T-cell (primary cell): ENCODE results near the gene SPCS1. TPM values are rescaled to one million over a fixed set of nuclear protein-coding genes. Genes with fewer than 3 reads are reported as not detected.

Experiments
- ATAC-seq, 4 experiments: fragments of 200-7000 bp in 3 of 4; fragments of 150-1000 bp in 1 of 4; cut with Tn5 transposase; replicated peaks in 1 of 4; 1 replicate in 3 of 4; 2 replicates in 1 of 4; pipeline ENCODE4 v1.10.0; 2021; ENCODE audit warnings: moderate library complexity in 3 of 4, mild to moderate bottlenecking in 2 of 4, moderate number of reproducible peaks in 1 of 4
- CTCF ChIA-PET, 2 donors: fragments of 300-600 bp; sonication (Branson Sonifier 250); formaldehyde crosslinking; loops; one replicate each; lab custom pipeline; 2022; ENCODE audit warnings: antibody characterized with exemption in 2 of 2; lab: Charles Lee
- POLR2A ChIA-PET, 2 donors: fragments of 300-600 bp; sonication (Branson Sonifier 250); formaldehyde crosslinking; loops; one replicate each; lab custom pipeline; 2022; ENCODE audit warnings: antibody characterized with exemption in 2 of 2; lab: Charles Lee
- DNase-seq, 35 experiments: peaks; one replicate each; pipeline versions ENCODE4 v3.0.0 to v3.0.0-alpha.2; 2013 to 2023
- H3K27ac ChIP-seq: one replicate; pipeline ENCODE4 v1.5.1; 2013; ENCODE audit warnings: low read length
- H3K27me3 ChIP-seq, 2 experiments: replicated peaks in 1 of 2; 1 replicate in 1 of 2; 2 replicates in 1 of 2; pipeline versions ENCODE4 v1.6.1 to v1.7.0; 2013; ENCODE audit warnings: low read length in 1 of 2, mixed read lengths in 1 of 2; ENCODE audit not compliant: control insufficient read depth in 2 of 2, insufficient read depth in 2 of 2; ENCODE audit errors: extremely low read depth in 1 of 2
- H3K36me3 ChIP-seq, 2 donors: 1 replicate in 1 of 2; 2 replicates in 1 of 2; pipeline versions ENCODE4 v1.6.1 to v1.7.0; 2013; ENCODE audit warnings: low read length in 1 of 2; ENCODE audit not compliant: control insufficient read depth in 2 of 2, insufficient read depth in 1 of 2; ENCODE audit errors: extremely low read depth in 1 of 2
- H3K4me1 ChIP-seq, 2 experiments: 1 replicate in 1 of 2; 2 replicates in 1 of 2; pipeline versions ENCODE4 v1.6.1 to v1.7.0; 2013; ENCODE audit warnings: low read length in 2 of 2, mixed read lengths in 1 of 2; ENCODE audit not compliant: insufficient read depth in 2 of 2, control insufficient read depth in 1 of 2; ENCODE audit errors: extremely low read depth in 1 of 2
- H3K4me3 ChIP-seq, 2 donors: 1 replicate in 1 of 2; 2 replicates in 1 of 2; pipeline versions ENCODE4 v1.5.1 to v1.7.0; 2013; ENCODE audit warnings: mild to moderate bottlenecking in 2 of 2, low read length in 1 of 2, moderate library complexity in 1 of 2; ENCODE audit not compliant: control insufficient read depth in 1 of 2; ENCODE audit errors: extremely low read depth in 1 of 2
- H3K9me3 ChIP-seq: 2 replicates; pipeline ENCODE4 v1.7.0; 2013
- H3K27ac Mint-ChIP-seq, 2 donors: one replicate each; pipeline ENCODE4 v1.8.0; 2020 to 2021; ENCODE audit warnings: mild to moderate bottlenecking in 2 of 2, mixed read lengths in 2 of 2
- H3K27me3 Mint-ChIP-seq, 2 donors: one replicate each; pipeline ENCODE4 v1.8.0; 2021 to 2022; ENCODE audit warnings: mixed read lengths in 2 of 2
- H3K36me3 Mint-ChIP-seq: one replicate; pipeline ENCODE4 v1.8.0; 2021; ENCODE audit warnings: mixed read lengths
- H3K4me1 Mint-ChIP-seq, 3 donors: one replicate each; pipeline ENCODE4 v1.8.0; 2020 to 2022; ENCODE audit warnings: mixed read lengths in 3 of 3, mild to moderate bottlenecking in 1 of 3
- H3K4me3 Mint-ChIP-seq, 3 donors: one replicate each; pipeline ENCODE4 v1.8.0; 2020 to 2022; ENCODE audit warnings: mild to moderate bottlenecking in 3 of 3, mixed read lengths in 3 of 3, moderate library complexity in 3 of 3
- H3K9me3 Mint-ChIP-seq, 3 donors: one replicate each; pipeline ENCODE4 v1.8.0; 2020 to 2022; ENCODE audit warnings: mixed read lengths in 3 of 3
- WGBS: methylation state at CpG from one replicate; pipeline ENCODE4 v1.1.5; 2013; ENCODE audit warnings: missing lambda C conversion rate; ENCODE audit not compliant: insufficient coverage; 5-methylcytosine and 5-hydroxymethylcytosine counted together
- total RNA-seq, 35 experiments: library from RNA in 6 of 35; stranded (reverse) in 6 of 35; fragments of 120-200 nt in 1 of 35; gene quantifications; one replicate each; pipeline versions ENCODE4 v1.2.1 to v1.2.4 and lab custom pipeline; 2013 to 2026

SPCS1 gene
- total RNA-seq, 5 donors from 2014 or later (not counting 1 experiment from before 2014, with no cell fraction given): 61.8 to 85.8 (median 81.3) TPM

DNA sequence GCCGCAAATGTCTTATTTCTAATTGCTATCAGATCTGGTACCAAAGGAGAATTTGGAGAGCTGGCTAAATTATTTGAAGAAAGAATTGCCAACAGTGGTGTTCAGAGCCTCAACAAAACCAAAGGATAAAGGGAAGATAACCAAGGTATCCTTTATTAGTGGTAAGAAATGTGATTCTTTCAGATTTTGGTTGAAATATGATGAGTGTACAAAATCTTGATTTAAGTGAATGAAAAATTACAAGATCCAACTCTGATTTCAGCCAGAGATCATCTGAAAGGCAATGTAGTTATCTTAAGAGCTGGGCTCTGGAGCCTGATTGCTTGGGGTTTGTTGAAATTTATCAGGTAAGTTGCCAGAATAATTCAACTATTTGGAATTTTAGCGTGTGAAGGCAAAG is 15.3 kb upstream of the SPCS1 start:
- no peak overlapping the region for H3K4me3 Mint-ChIP-seq
- Histone ChIP-seq H3K9me3 (no peaks in the 10 kb centered on the region), H3K36me3 (peaks cover 4 to 88% of the 10 kb centered on the region in 2 donors), H3K4me3 (no peak overlapping the region), H3K27ac (no peak overlapping the region), H3K4me1 (peaks cover 9 to 13% of the 10 kb centered on the region in 2 experiments), H3K27me3 (no peaks in the 10 kb centered on the region)
- no peaks in the 10 kb centered on the region for H3K9me3 Mint-ChIP-seq
- H3K27ac Mint-ChIP-seq: peak overlapping the region in 1 of 2 donors; percentile 34
- 100% methylated on average over 2 of the region's 2 CpGs for WGBS
- ChIA-PET CTCF (no interaction called here), POLR2A (no interaction called here)
- peaks cover 65% of the 10 kb centered on the region for H3K36me3 Mint-ChIP-seq
- no peaks in the 10 kb centered on the region for H3K27me3 Mint-ChIP-seq
- H3K4me1 Mint-ChIP-seq: peaks cover 9 to 37% (median 33%) of the 10 kb centered on the region in 3 donors
- ATAC-seq (no peak), DNase-seq (no peak)

DNA sequence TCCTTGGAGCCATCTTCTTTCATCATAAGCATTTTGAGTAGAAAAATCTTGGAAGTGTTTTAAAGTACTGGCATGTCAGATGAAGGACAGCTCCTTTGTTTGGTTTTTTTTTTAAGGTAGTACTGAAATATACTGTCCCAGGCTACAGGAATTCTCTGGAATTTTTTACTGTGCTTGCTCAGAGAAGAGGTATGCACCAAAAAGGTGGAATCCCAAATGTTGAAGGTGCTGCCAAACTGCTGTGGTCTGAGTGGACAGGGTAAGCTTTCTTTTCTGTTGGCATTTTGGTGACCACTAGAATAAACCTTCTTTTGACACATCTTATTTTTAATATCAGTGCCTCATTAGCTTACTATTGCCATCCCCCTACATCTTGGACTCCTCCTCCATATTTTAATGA is 12.8 kb upstream of the SPCS1 start:
- POLR2A ChIA-PET: interaction anchor here (0.5 kb wide), 2 partner anchors 14 to 56 kb away, joined by 3 to 4 read pairs; no protein-coding TSS in a partner anchor
- Mint-ChIP-seq H3K27me3 (no peaks in the 10 kb centered on the region), H3K36me3 (peaks cover 71% of the 10 kb centered on the region), H3K9me3 (no peaks in the 10 kb centered on the region), H3K4me1 (peaks cover 0 to 16% (median 15%) of the 10 kb centered on the region in 3 donors), H3K27ac (peak overlapping the region; percentile 17 to 32), H3K4me3 (no peak overlapping the region)
- Histone ChIP-seq H3K9me3 (no peaks in the 10 kb centered on the region), H3K36me3 (peaks cover 13 to 98% of the 10 kb centered on the region in 2 donors), H3K27ac (no peak overlapping the region), H3K4me3 (no peak overlapping the region), H3K27me3 (no peaks in the 10 kb centered on the region), H3K4me1 (peaks cover 0 to 3% of the 10 kb centered on the region in 2 experiments)
- ATAC-seq (no peak), DNase-seq (no peak)
- CTCF ChIA-PET: interaction anchor here (0.6 to 0.7 kb wide), 3 partner anchors 22 to 691 kb away, joined by 4 to 6 read pairs (median 4); no protein-coding TSS in a partner anchor

DNA sequence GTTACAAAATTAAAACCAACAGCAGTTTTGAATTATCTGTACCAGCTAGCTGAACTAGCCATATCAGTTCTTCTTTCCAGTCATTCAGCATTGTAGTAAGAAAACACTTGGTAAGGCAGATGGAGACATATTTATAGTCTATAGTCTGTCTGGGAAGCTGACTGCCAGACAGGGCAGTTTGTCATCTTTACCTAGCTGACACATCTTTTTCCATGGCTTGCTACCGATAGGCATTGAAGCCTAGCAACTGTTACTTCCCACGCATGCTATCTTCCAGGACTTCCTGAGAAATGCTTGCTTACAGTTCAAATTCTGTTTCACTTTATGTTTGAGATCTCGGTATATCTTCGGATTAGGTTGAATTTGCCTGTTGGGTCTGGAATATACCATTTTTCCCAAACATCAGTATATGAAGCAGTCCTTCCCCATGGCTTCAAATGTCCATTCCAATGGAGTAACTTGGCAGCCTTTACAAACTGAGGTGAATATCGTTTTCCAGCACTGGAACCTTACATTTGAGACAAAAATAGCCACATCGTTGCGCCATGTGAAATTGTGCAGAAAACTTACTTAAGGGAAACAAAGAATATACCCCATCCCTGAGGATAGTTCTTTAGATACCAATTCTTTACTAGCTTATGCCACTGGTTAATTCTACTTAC is 11.2 kb upstream of the SPCS1 start:
- no peak for ATAC-seq
- CTCF ChIA-PET: no interaction called here
- no peak overlapping the region for H3K27ac Mint-ChIP-seq
- no peaks in the 10 kb centered on the region for H3K9me3 ChIP-seq
- H3K4me1 Mint-ChIP-seq: peaks cover 0 to 9% (median 7%) of the 10 kb centered on the region in 3 donors
- POLR2A ChIA-PET: interaction anchor here in 1 of 2 donors (0.7 kb wide), 1 partner anchor 45 kb away, joined by 3 read pairs; no protein-coding TSS in a partner anchor
- H3K36me3 Mint-ChIP-seq: peaks cover 55% of the 10 kb centered on the region
- peaks cover 0 to 3% of the 10 kb centered on the region in 2 experiments for H3K4me1 ChIP-seq
- H3K9me3 Mint-ChIP-seq: no peaks in the 10 kb centered on the region
- 96% methylated on average over 4 of the region's 7 CpGs for WGBS
- no peak overlapping the region for H3K4me3 Mint-ChIP-seq
- no peaks in the 10 kb centered on the region for H3K27me3 Mint-ChIP-seq
- no peak for DNase-seq
- no peak overlapping the region for H3K4me3 ChIP-seq
- no peak overlapping the region for H3K27ac ChIP-seq
- H3K36me3 ChIP-seq: peaks cover 13 to 92% of the 10 kb centered on the region in 2 donors
- H3K27me3 ChIP-seq: no peaks in the 10 kb centered on the region

DNA sequence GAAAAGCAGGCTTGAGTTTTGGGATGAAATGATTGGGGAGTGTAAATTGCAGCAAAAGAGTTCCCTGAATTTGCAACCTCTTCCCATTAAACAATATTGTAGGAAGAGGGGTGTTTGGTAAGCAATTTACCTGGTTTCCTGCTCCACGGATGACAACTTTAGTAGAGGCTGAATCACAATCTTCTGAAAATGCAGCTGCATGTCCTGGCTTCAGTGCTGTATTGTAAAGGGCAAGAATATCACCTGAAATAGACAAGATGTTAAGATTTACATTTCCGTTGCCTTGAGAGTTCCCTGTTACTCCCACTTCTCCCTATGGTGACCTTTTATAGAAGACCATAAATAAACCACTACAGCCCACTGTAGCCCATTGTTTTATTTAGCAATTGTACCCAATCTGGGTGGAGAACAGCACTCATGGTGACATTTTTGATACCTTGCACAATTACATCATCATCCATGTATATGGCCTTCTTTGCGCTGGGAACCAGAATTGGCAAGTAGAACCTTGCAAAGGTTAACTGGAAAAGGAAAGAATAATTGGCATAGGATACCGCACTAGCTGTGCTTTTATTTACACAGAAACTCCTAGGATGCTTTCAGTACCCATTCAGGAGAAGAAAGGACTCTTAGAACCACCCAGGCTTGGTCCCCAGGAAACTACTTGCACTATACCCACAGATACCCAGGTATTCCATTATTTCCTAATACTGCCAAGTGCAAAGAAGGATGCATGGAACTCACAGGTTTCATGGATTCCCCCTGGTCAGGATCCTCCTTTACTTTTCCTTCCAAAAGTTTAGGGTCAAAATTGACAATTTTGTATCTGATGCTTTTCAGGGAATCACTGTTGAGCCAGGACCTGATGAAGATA is 9.9 kb upstream of the SPCS1 start:
- no peak overlapping the region for H3K27ac ChIP-seq
- no peak for DNase-seq
- no CpG with 5 or more reads among the region's 4 CpGs for WGBS

DNA sequence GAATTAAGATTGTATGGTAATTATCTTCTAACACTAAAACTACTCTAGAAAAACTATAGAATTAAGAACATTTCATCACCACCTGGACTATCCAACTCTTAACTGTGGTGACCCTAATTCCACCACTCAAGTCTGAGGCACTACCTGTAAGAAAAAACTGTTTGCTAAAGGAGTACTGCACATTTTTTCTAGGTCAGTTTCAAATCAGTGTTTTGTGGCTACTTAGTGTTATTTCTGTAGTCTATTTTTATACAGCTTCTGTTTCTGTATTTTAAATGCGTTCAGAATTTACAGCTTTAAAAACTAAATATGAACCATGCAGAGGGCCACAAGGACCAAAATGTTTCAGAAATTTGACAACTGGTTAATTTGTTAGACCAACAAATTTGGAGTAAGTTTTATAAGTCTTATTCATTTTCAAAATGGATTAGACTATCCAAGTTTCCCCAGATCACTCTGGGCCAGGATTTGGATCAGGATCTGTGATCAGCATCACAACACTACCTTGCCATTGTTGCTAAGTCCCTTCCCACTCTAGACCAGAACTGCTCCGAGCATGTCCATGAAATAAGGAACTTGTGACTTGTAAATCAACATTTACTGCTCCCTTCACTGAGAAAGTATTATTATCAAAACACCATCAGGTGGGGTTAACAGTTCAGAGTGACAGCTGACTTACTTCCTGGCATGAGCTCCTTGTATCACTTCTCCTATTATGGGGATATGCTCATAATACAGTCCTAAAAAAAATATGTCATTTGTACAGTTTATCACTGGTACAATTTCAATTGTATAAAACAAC is 8.9 kb upstream of the SPCS1 start:
- Mint-ChIP-seq H3K27ac (peak overlapping the region in 1 of 2 donors; percentile 61), H3K4me3 (no peak overlapping the region), H3K36me3 (peaks cover 44% of the 10 kb centered on the region), H3K4me1 (peaks cover 0 to 11% (median 6%) of the 10 kb centered on the region in 3 donors), H3K9me3 (no peaks in the 10 kb centered on the region), H3K27me3 (no peaks in the 10 kb centered on the region)
- WGBS: no CpG with 5 or more reads among the region's 2 CpGs
- DNase-seq (no peak), ATAC-seq (no peak)
- POLR2A ChIA-PET: no interaction called here
- Histone ChIP-seq H3K4me1 (peaks cover 0 to 3% of the 10 kb centered on the region in 2 experiments), H3K9me3 (no peaks in the 10 kb centered on the region), H3K4me3 (no peak overlapping the region), H3K27me3 (no peaks in the 10 kb centered on the region), H3K36me3 (peaks cover 13 to 74% of the 10 kb centered on the region in 2 donors), H3K27ac (no peak overlapping the region)
- CTCF ChIA-PET: interaction anchor here in 1 of 2 donors (0.6 kb wide), 1 partner anchor 1289 kb away, joined by 3 read pairs; no protein-coding TSS in a partner anchor

More for the DNA sequence above, 9.9 kb upstream of the SPCS1 start:
- Mint-ChIP-seq H3K36me3 (peaks cover 48% of the 10 kb centered on the region), H3K27me3 (no peaks in the 10 kb centered on the region), H3K27ac (no peak overlapping the region), H3K4me1 (peaks cover 0 to 10% (median 3%) of the 10 kb centered on the region in 3 donors), H3K9me3 (no peaks in the 10 kb centered on the region), H3K4me3 (no peak overlapping the region)
- Histone ChIP-seq H3K4me3 (no peak overlapping the region), H3K4me1 (peaks cover 0 to 3% of the 10 kb centered on the region in 2 experiments), H3K9me3 (no peaks in the 10 kb centered on the region), H3K27me3 (no peaks in the 10 kb centered on the region), H3K36me3 (peaks cover 13 to 84% of the 10 kb centered on the region in 2 donors)
- ATAC-seq: no peak
- ChIA-PET POLR2A (interaction anchor here in 1 of 2 donors (0.7 kb wide), 1 partner anchor 47 kb away, joined by 3 read pairs; no protein-coding TSS in a partner anchor), CTCF (interaction anchor here in 1 of 2 donors (0.6 kb wide), 1 partner anchor 1288 kb away, joined by 3 read pairs; no protein-coding TSS in a partner anchor)
